Suppressor macrophage treated with lipopolysaccharide for 1 hour (primary cell): Measurements from ENCODE around the gene LANCL2.
"Not testable (repeated sequence)": the region's sequence is repeated elsewhere in the genome, so short reads cannot be mapped to it uniquely, and the experiment has no call there.

Experiments
- DNase-seq, 3 donors: peaks; one replicate each; pipeline ENCODE4 v3.0.0-alpha.2; 2020 to 2022

The LANCL2 gene

GRCh38 chr7:55438757-55439525 lies 73.8 kb downstream of the LANCL2 start:
- DNase-seq, result no peak

DNA sequence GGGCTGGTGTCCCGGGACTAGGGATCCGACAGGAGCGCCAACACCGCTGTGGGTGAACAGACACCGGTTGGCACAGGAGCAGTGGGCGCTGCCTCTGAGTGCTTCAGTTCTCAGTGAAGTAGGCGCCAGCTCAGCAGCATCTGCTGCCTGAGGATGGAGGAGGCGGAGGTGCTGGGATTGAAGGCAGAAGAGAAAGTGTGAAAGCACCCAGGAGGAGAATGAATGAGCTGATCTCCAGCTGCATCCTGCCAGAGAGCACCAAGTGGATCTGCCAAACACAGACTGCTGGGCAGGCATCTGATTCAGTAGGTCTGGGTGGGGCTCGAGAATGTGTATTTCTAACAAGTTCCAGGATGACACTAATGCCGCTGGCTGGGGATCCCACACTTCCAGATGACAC lies 74.5 kb downstream of the LANCL2 start:
- no peak for DNase-seq

GRCh38 chr7:55440040-55440690 lies 75.0 kb downstream of the LANCL2 start:
- DNase-seq, result peak in 1 of 3 donors; percentile 8

DNA sequence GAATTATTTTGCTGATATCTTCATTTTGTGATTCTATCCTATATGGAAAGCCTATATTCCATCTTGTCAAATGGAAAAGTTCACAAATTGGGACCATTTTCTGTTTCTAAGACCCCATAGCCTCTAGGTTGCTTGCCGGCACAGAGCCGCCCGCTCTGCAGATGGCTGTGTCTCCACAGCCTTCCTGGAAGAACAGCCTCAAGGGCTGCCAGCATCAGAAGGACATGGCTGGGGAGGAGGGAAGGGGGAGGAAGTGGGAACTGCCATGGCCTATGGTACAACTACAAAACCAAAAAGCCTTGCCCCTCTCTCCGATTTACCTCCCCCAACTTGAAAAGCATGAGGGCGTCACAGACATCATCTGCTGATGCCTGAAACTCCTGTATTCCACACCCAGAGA lies 75.9 kb downstream of the LANCL2 start:
- DNase-seq, result no peak

GRCh38 chr7:55441774-55442522 lies 76.8 kb downstream of the LANCL2 start:
- DNase-seq, result no peak

- no peak for DNase-seq
These were observed 79.6 kb downstream of the LANCL2 start for GRCh38 chr7:55444786-55445185.

GRCh38 chr7:55448526-55448925 lies 83.4 kb downstream of the LANCL2 start:
- DNase-seq, result no peak

GRCh38 chr7:55449205-55449991 lies 84.3 kb downstream of the LANCL2 start:
- DNase-seq, result no peak

- no peak for DNase-seq
These were observed 84.9 kb downstream of the LANCL2 start for GRCh38 chr7:55449992-55450535.

- no peak for DNase-seq
These were observed 87.8 kb downstream of the LANCL2 start for GRCh38 chr7:55452971-55453370.

DNA sequence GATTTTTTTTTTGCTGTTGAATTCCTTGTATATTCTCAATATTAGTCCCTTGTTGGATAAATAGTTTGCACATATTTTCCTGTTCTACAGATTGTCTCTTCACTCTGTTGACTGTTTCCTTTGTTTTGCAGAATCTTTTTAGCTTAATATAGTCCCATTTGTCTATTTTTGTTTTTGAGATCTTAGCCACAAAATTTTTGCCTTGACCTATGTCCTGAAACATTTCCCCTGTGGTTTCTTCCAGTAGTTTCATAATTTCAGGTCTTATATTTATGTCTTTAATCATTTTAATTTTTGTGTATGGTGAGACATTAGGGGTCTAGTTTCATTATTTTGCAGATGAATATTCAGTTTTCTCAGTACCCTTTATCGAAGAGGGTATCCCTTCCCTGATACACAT lies 92.7 kb downstream of the LANCL2 start:
- DNase-seq, result no peak

- no peak for DNase-seq
These were observed 93.2 kb downstream of the LANCL2 start for GRCh38 chr7:55458351-55458750.

GRCh38 chr7:55463686-55464262 lies 98.6 kb downstream of the LANCL2 start:
- no peak for DNase-seq

GRCh38 chr7:55464422-55464821 lies 99.3 kb downstream of the LANCL2 start:
- DNase-seq, result no peak

DNA sequence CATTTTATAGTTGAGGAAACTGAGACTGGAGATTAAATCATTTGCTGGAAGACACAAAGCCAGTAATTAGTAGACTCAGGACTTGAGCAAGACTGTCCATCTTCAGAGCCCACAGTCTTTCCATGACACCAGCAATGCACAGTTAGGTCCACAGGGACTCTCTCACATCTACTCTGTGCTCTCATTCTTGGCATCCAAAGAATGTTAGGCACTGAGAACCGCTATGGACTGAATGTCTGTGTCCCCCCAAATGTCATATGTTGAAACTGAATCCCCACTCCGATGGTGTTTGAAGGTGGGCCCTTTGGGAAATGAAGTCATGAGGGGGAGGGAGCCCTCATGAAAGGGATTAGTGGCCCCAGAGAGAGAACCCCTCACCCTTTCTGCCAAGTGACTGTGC lies 100.6 kb downstream of the LANCL2 start:
- no peak for DNase-seq

DNA sequence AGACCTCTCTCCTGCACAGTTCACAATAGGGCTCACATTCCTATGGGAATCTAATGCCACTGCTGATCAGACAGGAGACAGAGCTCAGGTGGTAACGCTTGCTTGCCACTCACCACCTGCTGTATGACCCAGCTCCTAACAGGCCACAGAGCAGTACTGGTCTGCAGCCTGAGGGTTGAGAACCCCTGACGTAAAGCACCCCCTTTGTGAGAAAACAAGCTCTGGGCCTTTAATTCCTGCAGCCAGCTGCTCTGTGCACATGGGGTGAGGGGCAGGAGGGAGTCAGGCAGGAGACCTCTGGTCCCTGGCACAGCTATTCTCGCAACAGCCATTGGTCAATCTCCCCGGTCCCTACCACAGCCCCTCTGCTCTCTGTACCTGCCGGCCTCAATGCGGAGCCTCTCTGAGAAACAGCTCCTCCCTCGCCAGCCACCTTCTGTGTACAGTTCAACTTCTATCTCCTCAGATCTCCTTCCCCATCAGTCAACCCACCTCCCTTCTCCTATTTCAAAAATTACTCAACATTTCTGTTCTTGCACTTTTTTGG lies 102.0 kb downstream of the LANCL2 start:
- no peak for DNase-seq

GRCh38 chr7:55468495-55468894 lies 103.4 kb downstream of the LANCL2 start:
- no peak for DNase-seq

DNA sequence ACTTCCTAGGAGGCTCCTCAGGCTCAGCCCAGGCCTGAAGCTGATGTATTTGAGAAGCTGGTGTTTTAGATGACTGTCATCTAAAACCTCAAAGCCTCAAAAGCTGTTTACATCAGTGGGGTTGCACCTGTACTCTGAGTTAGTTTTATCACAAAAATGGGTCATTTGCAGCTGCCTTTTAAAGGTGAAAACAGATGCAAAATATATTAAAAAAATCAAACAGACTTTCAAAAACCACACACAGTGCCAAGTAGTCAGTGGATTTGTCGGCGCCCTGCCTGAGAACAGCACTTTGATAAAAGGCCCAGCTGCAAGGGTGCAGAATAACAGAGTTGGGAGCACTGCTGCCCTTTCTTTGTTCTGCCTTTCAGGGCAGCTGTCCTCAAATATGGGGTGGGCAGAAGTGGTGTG lies 104.1 kb downstream of the LANCL2 start:
- DNase-seq, result no peak

DNA sequence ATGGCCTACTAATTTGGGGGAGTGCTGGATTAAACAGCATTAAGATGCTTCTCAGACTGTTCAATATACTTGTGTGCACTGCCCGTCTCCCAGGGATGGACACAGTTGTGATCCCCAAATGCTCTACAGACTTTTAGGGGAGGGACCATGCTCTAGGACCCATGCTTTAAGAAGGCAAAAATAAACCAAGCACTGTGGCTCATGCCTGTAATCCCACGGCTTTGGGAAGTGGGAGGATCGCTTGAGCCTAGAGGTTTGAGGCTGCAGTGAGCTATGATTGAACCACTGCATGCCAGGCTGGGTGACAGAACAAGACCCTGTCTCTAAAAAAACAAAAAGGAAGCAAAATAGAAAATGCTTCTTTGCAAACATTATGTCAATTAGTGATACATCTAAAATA lies 104.6 kb downstream of the LANCL2 start:
- no peak for DNase-seq

DNA sequence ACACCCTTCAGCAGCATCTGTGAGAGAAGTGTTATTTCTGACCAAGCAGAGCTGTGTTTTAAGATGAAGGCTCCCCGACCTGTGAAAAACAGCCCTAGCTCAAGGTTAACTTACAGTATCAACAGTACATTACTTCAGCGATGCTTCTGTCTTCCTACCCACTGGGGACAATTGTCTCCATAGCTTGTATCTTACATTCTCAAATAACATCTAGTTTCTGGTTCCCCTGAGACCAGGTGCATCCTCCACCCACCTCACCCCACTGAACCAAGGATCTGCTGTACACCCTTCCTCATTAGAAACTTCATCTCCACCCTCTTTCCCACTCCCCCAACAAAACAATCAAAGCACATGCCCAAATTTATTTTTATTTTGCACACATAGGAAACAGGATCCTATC lies 105.1 kb downstream of the LANCL2 start:
- DNase-seq, result no peak

GRCh38 chr7:55471594-55471993 lies 106.5 kb downstream of the LANCL2 start:
- DNase-seq, result not testable (repeated sequence)

- DNase-seq, result not testable (repeated sequence)
These were observed 107.3 kb downstream of the LANCL2 start for GRCh38 chr7:55472406-55472805.
